Measurements from ENCODE around the gene TEC. TPM values are rescaled to one million over a fixed set of nuclear protein-coding genes. Genes with fewer than 3 reads are reported as not detected.

TEC gene
- polyA plus RNA-seq (not detected in 2 replicates), polyA minus RNA-seq (not detected in 2 replicates)

GRCh38 chr4:48268956-48269860 lies at the start of gene TEC:
TEC (minus strand) TSS chr4:48269838; CDS start chr4:48228614, 41,224 bp downstream.
- TF ChIP-seq RAD21 (conservative IDR thresholded peaks at IDR 0.05) (no peak), SMC3 (conservative IDR thresholded peaks at IDR 0.05; ENCODE audit: poor library complexity) (no peak), CTCF (IDR thresholded peaks at IDR 0.05; ENCODE audit: poor library complexity, severe bottlenecking) (no peak), EP300 (conservative IDR thresholded peaks at IDR 0.05; ENCODE audit: poor library complexity, severe bottlenecking) (no peak), MXI1 (conservative IDR thresholded peaks at IDR 0.05; ENCODE audit: poor library complexity, severe bottlenecking) (no peak), EZH2 (IDR thresholded peaks at IDR 0.05; ENCODE audit: borderline replicate concordance, insufficient read depth, low read length, poor library complexity, severe bottlenecking) (no peak), POLR2AphosphoS5 (IDR thresholded peaks at IDR 0.05) (no peak), TAF1 (IDR thresholded peaks at IDR 0.05; ENCODE audit: low read depth) (no peak)
- TF ChIP-seq, protein P1, sequence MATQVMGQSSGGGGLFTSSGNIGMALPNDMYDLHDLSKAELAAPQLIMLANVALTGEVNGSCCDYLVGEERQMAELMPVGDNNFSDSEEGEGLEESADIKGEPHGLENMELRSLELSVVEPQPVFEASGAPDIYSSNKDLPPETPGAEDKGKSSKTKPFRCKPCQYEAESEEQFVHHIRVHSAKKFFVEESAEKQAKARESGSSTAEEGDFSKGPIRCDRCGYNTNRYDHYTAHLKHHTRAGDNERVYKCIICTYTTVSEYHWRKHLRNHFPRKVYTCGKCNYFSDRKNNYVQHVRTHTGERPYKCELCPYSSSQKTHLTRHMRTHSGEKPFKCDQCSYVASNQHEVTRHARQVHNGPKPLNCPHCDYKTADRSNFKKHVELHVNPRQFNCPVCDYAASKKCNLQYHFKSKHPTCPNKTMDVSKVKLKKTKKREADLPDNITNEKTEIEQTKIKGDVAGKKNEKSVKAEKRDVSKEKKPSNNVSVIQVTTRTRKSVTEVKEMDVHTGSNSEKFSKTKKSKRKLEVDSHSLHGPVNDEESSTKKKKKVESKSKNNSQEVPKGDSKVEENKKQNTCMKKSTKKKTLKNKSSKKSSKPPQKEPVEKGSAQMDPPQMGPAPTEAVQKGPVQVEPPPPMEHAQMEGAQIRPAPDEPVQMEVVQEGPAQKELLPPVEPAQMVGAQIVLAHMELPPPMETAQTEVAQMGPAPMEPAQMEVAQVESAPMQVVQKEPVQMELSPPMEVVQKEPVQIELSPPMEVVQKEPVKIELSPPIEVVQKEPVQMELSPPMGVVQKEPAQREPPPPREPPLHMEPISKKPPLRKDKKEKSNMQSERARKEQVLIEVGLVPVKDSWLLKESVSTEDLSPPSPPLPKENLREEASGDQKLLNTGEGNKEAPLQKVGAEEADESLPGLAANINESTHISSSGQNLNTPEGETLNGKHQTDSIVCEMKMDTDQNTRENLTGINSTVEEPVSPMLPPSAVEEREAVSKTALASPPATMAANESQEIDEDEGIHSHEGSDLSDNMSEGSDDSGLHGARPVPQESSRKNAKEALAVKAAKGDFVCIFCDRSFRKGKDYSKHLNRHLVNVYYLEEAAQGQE (IDR thresholded peaks at IDR 0.05; ENCODE audit: borderline replicate concordance), result no peak
- Histone ChIP-seq H3K4me2 (ENCODE audit: low read length) (peak within 1 kb of the TSS; percentile 51), H4K20me1 (ENCODE audit: insufficient read depth) (no peaks in the 10 kb centered on the region), H2AFZ (ENCODE audit: low read depth, low read length) (no peak within 1 kb of the TSS), H3K9me3 (ENCODE audit: low read length) (no peaks in the 10 kb centered on the region), H3K27me3 (ENCODE audit: insufficient read depth, low read depth, low read length) (peaks cover 31% of the 10 kb centered on the region), H3K9ac (ENCODE audit: low read length) (peak within 1 kb of the TSS; percentile 44), H3K9me2 (ENCODE audit: insufficient read depth, low read length) (no peaks in the 10 kb centered on the region), H3K27ac (ENCODE audit: low read length) (no peak within 1 kb of the TSS), H3F3A (ENCODE audit: insufficient read depth, low read length, poor library complexity, severe bottlenecking) (no peaks in the 10 kb centered on the region), H3K4me3 (ENCODE audit: low read length) (peak within 1 kb of the TSS; percentile 79), H3K79me2 (replicated peaks; ENCODE audit: insufficient read depth, low read length) (no peaks in the 10 kb centered on the region), H3K36me3 (ENCODE audit: insufficient read depth, low read length) (no peaks in the 10 kb centered on the region)

DNA sequence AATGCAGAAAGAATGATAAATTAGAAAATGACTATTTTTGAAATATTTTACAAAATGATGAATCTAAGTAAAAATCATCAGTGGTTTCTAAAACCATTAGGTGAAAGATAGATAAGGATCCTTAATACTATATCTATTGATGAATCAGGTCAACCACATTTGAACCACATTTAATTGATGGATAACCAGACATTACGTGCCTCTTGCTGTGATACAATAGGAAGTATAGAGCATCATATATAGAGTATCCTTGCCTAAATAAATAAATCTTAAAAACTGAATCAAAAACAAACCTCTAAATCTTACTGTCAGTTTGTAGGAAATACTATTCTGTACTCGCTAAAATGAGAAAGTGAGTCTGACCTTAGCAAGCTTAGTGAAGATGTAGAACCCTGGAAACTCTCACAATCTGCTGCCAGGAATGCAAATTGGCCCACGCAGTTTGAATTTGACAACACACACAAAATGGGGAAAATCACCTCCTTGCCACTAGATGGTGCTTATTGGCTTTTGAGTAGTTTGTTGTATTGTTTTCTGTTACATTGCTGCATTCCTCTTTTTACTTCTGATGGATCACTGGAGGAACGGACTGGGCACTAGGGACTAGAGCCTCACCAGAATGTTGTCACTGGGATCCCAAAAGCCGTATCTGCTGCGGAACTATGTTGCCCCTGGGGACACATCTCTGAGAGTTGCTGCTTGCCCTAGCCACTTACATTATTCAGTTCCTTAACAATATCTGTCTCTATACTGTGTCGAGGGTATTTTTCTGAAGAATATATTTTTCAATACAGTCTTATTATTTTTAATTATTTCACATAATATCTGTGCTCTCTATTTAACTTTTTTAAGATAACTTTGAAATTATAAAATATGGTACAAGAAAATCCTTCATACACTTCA lies 46.3 kb upstream of the TEC start:
- no peaks in the 10 kb centered on the region for H3K36me3 ChIP-seq (ENCODE audit: insufficient read depth, low read length)
- H2AFZ ChIP-seq (ENCODE audit: low read depth, low read length), result no peak overlapping the region
- no peak overlapping the region for H3K4me2 ChIP-seq (ENCODE audit: low read length)

More for the DNA sequence above, 46.3 kb upstream of the TEC start:
- Histone ChIP-seq H3K9ac (ENCODE audit: low read length) (no peak overlapping the region), H4K20me1 (ENCODE audit: insufficient read depth) (no peaks in the 10 kb centered on the region), H3K27ac (ENCODE audit: low read length) (no peak overlapping the region), H3K4me3 (ENCODE audit: low read length) (no peak overlapping the region), H3K79me2 (replicated peaks; ENCODE audit: insufficient read depth, low read length) (no peaks in the 10 kb centered on the region), H3K9me2 (ENCODE audit: insufficient read depth, low read length) (no peaks in the 10 kb centered on the region), H3K27me3 (ENCODE audit: insufficient read depth, low read depth, low read length) (no peaks in the 10 kb centered on the region), H3F3A (ENCODE audit: insufficient read depth, low read length, poor library complexity, severe bottlenecking) (no peaks in the 10 kb centered on the region), H3K9me3 (ENCODE audit: low read length) (no peaks in the 10 kb centered on the region)
- TF ChIP-seq MXI1 (conservative IDR thresholded peaks at IDR 0.05; ENCODE audit: poor library complexity, severe bottlenecking), result no peak
- TF ChIP-seq, protein P1 (IDR thresholded peaks at IDR 0.05; ENCODE audit: borderline replicate concordance), result no peak
- TF ChIP-seq SMC3 (conservative IDR thresholded peaks at IDR 0.05; ENCODE audit: poor library complexity), result peak; percentile 16
- no peak for TF ChIP-seq POLR2AphosphoS5 (IDR thresholded peaks at IDR 0.05)
- TF ChIP-seq CTCF (IDR thresholded peaks at IDR 0.05; ENCODE audit: poor library complexity, severe bottlenecking), result peak; percentile 36
- peak; percentile 32 for TF ChIP-seq RAD21 (conservative IDR thresholded peaks at IDR 0.05)
- no peak for TF ChIP-seq EZH2 (IDR thresholded peaks at IDR 0.05; ENCODE audit: borderline replicate concordance, insufficient read depth, low read length, poor library complexity, severe bottlenecking)
- TF ChIP-seq EP300 (conservative IDR thresholded peaks at IDR 0.05; ENCODE audit: poor library complexity, severe bottlenecking), result no peak
- TF ChIP-seq TAF1 (IDR thresholded peaks at IDR 0.05; ENCODE audit: low read depth), result no peak
